Keratinocyte (primary cell): Measurements from ENCODE around the gene GPANK1.

ENCODE experiments used
- CTCF ChIP-seq, 3 experiments: IDR thresholded peaks in 1 of 3; conservative IDR thresholded peaks in 1 of 3; optimal IDR thresholded peaks in 1 of 3; 2 replicates in 2 of 3; 3 replicates in 1 of 3; pipeline versions ENCODE3 to v1.5.1; 2011; ENCODE audit warnings: low read length in 3 of 3, mild to moderate bottlenecking in 3 of 3, moderate library complexity in 2 of 3, control low read depth in 1 of 3, inconsistent platforms in 1 of 3; ENCODE audit not compliant: insufficient read depth in 2 of 3; ENCODE audit errors: extremely low read depth in 1 of 3
- EZH2 ChIP-seq: IDR thresholded peaks from one replicate; pipeline ENCODE4 v1.6.1; 2012; ENCODE audit warnings: inconsistent platforms, mild to moderate bottlenecking, low read length, moderate library complexity

- TF ChIP-seq CTCF (optimal IDR thresholded peaks at IDR 0.05 in 1 of 3, IDR thresholded peaks at IDR 0.05 in 1 of 3, conservative IDR thresholded peaks at IDR 0.05 in 1 of 3; ENCODE audit: extremely low read depth in 1 of 3, insufficient read depth in 2 of 3, low read length in 3 of 3) = no peak
- TF ChIP-seq EZH2 = no peak
Observed at GRCh38 chr6:31629014-31629413, 35.8 kb downstream of the GPANK1 start.
